Endodermal cell (in vitro differentiated cells): ENCODE measurements around the gene TCF25. TPM values are rescaled to one million over a fixed set of nuclear protein-coding genes. Genes with fewer than 3 reads are reported as not detected.

Source experiments
- DNase-seq: peaks from one replicate; pipeline ENCODE4 v3.0.0-alpha.2; 2017
- H3K27ac ChIP-seq: 2 replicates; pipeline ENCODE4 v1.5.1; 2013; ENCODE audit warnings: mild to moderate bottlenecking, low read depth, low read length, moderate library complexity
- H3K27me3 ChIP-seq: 2 replicates; pipeline ENCODE4 v1.6.1; 2013; ENCODE audit warnings: mild to moderate bottlenecking, low read length, moderate library complexity; ENCODE audit not compliant: insufficient read depth, control insufficient read depth, poor library complexity, severe bottlenecking
- H3K36me3 ChIP-seq: 2 replicates; pipeline ENCODE4 v1.7.0; 2013; ENCODE audit warnings: mild to moderate bottlenecking, low read length, moderate library complexity; ENCODE audit not compliant: control insufficient read depth, insufficient read depth
- H3K4me1 ChIP-seq: one replicate; pipeline ENCODE4 v1.7.0; 2013; ENCODE audit warnings: low read length; ENCODE audit not compliant: control insufficient read depth, insufficient read depth
- H3K4me3 ChIP-seq: 2 replicates; pipeline ENCODE4 v1.5.1; 2013; ENCODE audit warnings: mild to moderate bottlenecking, low read length, moderate library complexity
- H3K9ac ChIP-seq: 2 replicates; pipeline ENCODE4 v1.6.1; 2013; ENCODE audit warnings: mild to moderate bottlenecking, low read length, moderate library complexity; ENCODE audit not compliant: poor library complexity, severe bottlenecking; ENCODE audit errors: extremely low read depth
- H3K9me3 ChIP-seq: 2 replicates; pipeline ENCODE4 v1.6.1; 2013; ENCODE audit warnings: mild to moderate bottlenecking, low read length, moderate library complexity; ENCODE audit not compliant: control insufficient read depth
- H3K27ac Mint-ChIP-seq: 2 replicates; pipeline ENCODE4 v1.8.0; 2020; ENCODE audit warnings: mixed read lengths
- H3K27me3 Mint-ChIP-seq: 2 replicates; pipeline ENCODE4 v1.8.0; 2021; ENCODE audit warnings: mild to moderate bottlenecking, mixed read lengths; ENCODE audit not compliant: insufficient read depth
- H3K36me3 Mint-ChIP-seq: 2 replicates; pipeline ENCODE4 v1.8.0; 2020; ENCODE audit warnings: low read depth, mixed read lengths
- H3K4me1 Mint-ChIP-seq: 2 replicates; pipeline ENCODE4 v1.8.0; 2020; ENCODE audit warnings: mixed read lengths
- H3K4me3 Mint-ChIP-seq: 2 replicates; pipeline ENCODE4 v1.8.0; 2020; ENCODE audit warnings: mild to moderate bottlenecking, moderate library complexity, mixed read lengths
- H3K9me3 Mint-ChIP-seq: 2 replicates; pipeline ENCODE4 v1.8.0; 2020; ENCODE audit warnings: mild to moderate bottlenecking, mixed read lengths
- WGBS, 2 experiments: methylation state at CpG; one replicate each; pipeline versions ENCODE4 v1.1.5 to v1.1.7; 2013; ENCODE audit warnings: missing lambda C conversion rate in 2 of 2, mixed read lengths in 1 of 2; ENCODE audit not compliant: insufficient coverage in 1 of 2, insufficient read length in 1 of 2; 5-methylcytosine and 5-hydroxymethylcytosine counted together
- total RNA-seq, 2 donors: library from RNA; stranded (reverse); fragmentation: NEBNext Ultra II Directional in 1 of 2; extraction: Animal tissue kit (Norgen Biotek cat#: 25700) in 1 of 2; gene quantifications; 2 replicates in 1 of 2; 3 replicates in 1 of 2; pipeline ENCODE4 v1.2.1, GENCODE V29; 2021
- TF ChIP-seq, protein P1 (sequence below): fragments of 200-600 bp; sonication (generic); conservative IDR thresholded peaks from 2 replicates; pipeline ENCODE4 v1.5.0; 2021; ENCODE audit warnings: antibody characterized with exemption, mild to moderate bottlenecking

Gene TCF25
- total RNA-seq, 2 donors from 2014 or later = 172 to 176 TPM

DNA sequence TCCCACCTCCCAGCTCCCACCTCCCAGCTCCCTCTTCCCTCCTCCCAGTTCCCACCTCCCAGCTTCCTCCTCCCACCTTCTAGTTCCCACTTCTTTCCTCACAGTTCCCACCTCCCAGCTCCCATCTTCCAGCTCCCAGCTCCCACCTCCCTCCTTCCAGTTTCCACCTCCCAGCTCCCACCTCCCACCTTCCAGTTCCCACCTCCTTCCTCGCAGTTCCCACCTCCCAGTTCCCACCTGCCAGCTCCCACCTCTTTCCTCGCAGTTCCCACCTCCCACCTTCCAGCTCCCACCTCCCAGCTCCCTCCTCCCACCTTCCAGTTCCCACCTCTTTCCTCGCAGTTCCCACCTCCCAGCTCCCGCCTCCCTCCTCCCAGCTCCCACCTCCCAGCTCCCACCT, 34.8 kb downstream of the TCF25 start:
- no peaks in the 10 kb centered on the region for H3K4me1 ChIP-seq
- H3K36me3 ChIP-seq = peaks cover 67% of the 10 kb centered on the region
- H3K27ac ChIP-seq = no peak overlapping the region
- H3K9ac ChIP-seq = no peak overlapping the region
- no peaks in the 10 kb centered on the region for H3K27me3 ChIP-seq
- no peak for DNase-seq
- no peak overlapping the region for H3K4me3 ChIP-seq
- peaks cover 15% of the 10 kb centered on the region for H3K9me3 ChIP-seq
- no peak overlapping the region for H3K4me3 Mint-ChIP-seq
- WGBS, 2 experiments = 90 to 100% methylated on average over 3 of the region's 4 CpGs
- peaks cover 62% of the 10 kb centered on the region for H3K36me3 Mint-ChIP-seq
- TF ChIP-seq, protein P1, sequence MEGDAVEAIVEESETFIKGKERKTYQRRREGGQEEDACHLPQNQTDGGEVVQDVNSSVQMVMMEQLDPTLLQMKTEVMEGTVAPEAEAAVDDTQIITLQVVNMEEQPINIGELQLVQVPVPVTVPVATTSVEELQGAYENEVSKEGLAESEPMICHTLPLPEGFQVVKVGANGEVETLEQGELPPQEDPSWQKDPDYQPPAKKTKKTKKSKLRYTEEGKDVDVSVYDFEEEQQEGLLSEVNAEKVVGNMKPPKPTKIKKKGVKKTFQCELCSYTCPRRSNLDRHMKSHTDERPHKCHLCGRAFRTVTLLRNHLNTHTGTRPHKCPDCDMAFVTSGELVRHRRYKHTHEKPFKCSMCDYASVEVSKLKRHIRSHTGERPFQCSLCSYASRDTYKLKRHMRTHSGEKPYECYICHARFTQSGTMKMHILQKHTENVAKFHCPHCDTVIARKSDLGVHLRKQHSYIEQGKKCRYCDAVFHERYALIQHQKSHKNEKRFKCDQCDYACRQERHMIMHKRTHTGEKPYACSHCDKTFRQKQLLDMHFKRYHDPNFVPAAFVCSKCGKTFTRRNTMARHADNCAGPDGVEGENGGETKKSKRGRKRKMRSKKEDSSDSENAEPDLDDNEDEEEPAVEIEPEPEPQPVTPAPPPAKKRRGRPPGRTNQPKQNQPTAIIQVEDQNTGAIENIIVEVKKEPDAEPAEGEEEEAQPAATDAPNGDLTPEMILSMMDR = no peak
- peaks cover 2% of the 10 kb centered on the region for H3K4me1 Mint-ChIP-seq
- H3K27ac Mint-ChIP-seq = no peak overlapping the region
- peaks cover 21% of the 10 kb centered on the region for H3K9me3 Mint-ChIP-seq
- H3K27me3 Mint-ChIP-seq = no peaks in the 10 kb centered on the region

DNA sequence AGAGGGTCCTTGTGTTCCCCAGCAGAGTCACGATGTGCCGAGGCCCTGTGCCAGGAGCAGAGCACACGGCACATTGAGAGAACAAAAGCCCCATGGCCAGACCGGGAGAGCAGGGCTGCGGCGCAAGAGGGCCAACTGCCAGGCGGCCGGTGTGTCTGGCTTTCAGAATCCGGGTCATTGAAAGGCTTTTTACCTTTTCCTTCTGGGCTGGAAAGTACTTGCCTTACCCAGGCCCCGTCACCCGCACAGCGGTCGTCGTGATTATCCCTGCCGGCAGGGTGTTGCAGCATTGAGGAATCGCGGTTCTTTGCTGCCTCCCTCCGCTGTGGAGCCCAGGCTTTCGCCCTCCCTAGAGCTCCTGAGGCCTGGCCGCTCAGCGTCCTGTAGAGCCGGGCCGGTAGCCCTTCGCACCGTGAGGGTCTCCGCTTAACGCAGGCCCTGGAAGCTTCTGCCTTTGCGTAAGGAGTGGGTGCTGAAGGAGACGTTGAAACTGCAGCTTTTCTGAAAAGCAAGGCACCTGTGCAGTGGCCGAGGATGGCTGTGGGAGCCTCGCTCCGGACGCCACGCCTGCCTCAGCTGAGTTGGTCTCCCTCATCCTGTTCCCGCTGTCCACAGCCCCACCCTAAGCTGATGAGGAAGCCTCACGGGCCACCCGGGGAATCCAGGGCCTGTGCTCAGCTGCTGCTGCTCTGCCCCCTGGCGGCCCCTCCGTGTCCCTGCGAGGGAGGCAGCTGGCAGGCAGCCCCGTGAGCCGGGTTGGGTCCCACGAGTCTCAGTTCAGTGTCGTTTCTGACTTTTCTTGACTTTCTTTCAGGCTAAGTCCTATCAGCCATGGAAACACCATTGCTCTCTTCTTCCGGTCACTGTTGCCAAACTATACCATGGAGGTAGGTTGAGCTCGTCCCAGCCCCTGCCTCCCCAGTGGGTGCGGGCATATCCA, 36.7 kb downstream of the TCF25 start:
- TF ChIP-seq, protein P1 = peak; percentile 96
- DNase-seq = peak; percentile 94
- H3K4me3 ChIP-seq = no peak overlapping the region
- Mint-ChIP-seq H3K27ac (peak overlapping the region; percentile 64), H3K9me3 (peaks cover 21% of the 10 kb centered on the region), H3K4me1 (peaks cover 2% of the 10 kb centered on the region), H3K27me3 (no peaks in the 10 kb centered on the region), H3K4me3 (no peak overlapping the region), H3K36me3 (peaks cover 53% of the 10 kb centered on the region)
- no peaks in the 10 kb centered on the region for H3K4me1 ChIP-seq
- WGBS, 2 experiments = 83% methylated on average over 40 to 47 of the region's 47 CpGs
- peaks cover 62% of the 10 kb centered on the region for H3K36me3 ChIP-seq
- peaks cover 15% of the 10 kb centered on the region for H3K9me3 ChIP-seq
- no peak overlapping the region for H3K27ac ChIP-seq
- no peak overlapping the region for H3K9ac ChIP-seq
- no peaks in the 10 kb centered on the region for H3K27me3 ChIP-seq

DNA sequence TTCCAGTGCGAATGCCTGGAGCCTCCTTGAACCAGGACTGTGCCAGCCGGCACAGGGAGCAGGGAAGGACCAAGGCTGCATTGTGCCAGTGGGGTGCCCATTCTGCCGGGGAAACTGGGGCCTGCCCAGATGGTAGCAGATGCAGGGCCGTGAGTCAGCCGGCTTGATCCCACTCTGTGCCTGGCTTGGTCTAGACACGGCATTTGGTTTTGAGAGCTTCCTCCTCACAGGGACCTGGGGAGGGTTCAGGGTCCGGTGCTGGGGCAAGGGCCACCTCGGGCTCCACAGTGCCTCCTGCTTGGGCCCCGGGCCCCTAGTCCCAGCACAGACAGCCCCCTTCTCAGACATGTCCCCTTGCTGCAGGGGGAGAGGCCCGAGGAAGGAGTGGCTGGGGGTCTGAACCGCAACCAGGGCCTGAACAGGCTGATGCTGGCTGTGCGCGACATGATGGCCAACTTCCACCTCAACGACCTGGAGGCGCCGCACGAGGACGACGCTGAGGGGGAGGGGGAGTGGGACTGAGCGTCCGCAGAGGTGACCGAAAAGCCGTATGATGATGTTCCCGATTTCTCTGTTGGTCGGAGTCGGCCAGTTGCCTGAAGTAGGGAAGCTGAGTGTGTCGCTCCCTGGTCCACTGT, 37.4 kb downstream of the TCF25 start:
- no peak overlapping the region for H3K27ac Mint-ChIP-seq
- no peaks in the 10 kb centered on the region for H3K27me3 Mint-ChIP-seq
- H3K4me1 ChIP-seq = no peaks in the 10 kb centered on the region
- H3K9me3 ChIP-seq = peaks cover 15% of the 10 kb centered on the region
- peaks cover 19% of the 10 kb centered on the region for H3K9me3 Mint-ChIP-seq
- H3K9ac ChIP-seq = no peak overlapping the region
- H3K36me3 ChIP-seq = peaks cover 54% of the 10 kb centered on the region
- peaks cover 2% of the 10 kb centered on the region for H3K4me1 Mint-ChIP-seq
- peaks cover 46% of the 10 kb centered on the region for H3K36me3 Mint-ChIP-seq
- WGBS, 2 experiments = 95% methylated on average over 21 to 27 of the region's 27 CpGs
- TF ChIP-seq, protein P1 = no peak
- no peak overlapping the region for H3K27ac ChIP-seq
- no peaks in the 10 kb centered on the region for H3K27me3 ChIP-seq
- no peak for DNase-seq
- H3K4me3 ChIP-seq = no peak overlapping the region
- no peak overlapping the region for H3K4me3 Mint-ChIP-seq
